Activated CD8-positive, alpha-beta memory T cell treated with anti-CD3 and anti-CD28 coated beads for 48 hours (primary cell): ENCODE data around the gene PTBP2.
"Not testable (repeated sequence)": the region's sequence is repeated elsewhere in the genome, so short reads cannot be mapped to it uniquely, and the experiment has no call there.

Experiments used
- DNase-seq, 3 experiments: peaks; one replicate each; pipeline ENCODE4 v3.0.0-alpha.2; 2020; ENCODE audit warnings: low read depth in 2 of 3, low spot score in 2 of 3

PTBP2 gene

DNA sequence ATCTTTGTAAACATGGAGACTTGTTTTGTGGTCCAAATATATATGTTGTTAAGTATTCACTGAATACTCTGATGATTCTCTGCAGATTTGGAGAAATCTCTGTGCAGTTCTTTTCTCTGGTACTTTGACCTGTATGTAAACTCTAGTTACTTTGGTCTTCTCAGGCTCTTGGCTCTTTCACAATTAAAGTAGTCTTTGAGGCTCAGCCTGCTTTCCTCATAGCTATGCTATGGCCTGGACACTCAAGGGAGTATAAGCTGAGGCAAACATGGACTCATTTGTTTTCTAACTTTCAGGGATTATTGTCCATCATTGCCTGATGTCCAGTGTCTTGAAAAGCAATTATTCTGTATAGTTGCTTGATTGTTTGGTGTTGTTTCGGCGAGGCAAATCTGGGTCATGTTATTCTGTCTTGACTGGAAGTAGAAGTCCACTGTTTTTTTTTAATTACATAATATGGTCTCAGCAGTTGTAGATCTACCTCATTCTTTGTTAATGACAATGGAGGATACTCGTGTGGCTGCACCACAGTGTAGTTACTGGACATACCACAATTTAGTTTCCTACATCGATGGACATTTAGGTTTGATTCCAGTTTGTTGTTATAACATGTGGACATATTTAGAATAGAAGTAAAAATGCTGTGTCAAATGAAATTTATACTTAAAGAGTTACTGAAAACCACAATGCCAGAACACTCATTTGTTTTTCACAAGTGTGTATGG is 9.2 kb downstream of the PTBP2 start:
- DNase-seq = no peak

DNA sequence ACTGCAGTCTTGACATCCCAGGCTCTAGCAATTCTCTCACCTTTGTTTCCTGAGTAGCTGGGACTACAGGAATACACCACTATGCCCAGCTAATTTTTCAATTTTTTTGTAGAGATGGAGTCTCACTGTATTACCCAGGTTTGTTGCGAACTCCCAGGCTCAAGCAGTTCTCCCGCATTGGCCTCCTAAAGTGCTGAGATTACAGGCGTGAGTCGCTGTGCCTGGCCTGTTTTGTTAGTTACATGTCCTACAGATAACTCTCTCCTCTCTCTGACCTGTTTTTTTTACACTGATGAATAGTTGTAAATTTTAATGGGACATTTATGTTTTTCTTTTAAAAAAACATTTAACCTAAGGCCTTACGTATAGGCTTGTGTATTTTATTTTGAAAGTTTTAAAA is 19.8 kb downstream of the PTBP2 start:
- DNase-seq = no peak

DNA sequence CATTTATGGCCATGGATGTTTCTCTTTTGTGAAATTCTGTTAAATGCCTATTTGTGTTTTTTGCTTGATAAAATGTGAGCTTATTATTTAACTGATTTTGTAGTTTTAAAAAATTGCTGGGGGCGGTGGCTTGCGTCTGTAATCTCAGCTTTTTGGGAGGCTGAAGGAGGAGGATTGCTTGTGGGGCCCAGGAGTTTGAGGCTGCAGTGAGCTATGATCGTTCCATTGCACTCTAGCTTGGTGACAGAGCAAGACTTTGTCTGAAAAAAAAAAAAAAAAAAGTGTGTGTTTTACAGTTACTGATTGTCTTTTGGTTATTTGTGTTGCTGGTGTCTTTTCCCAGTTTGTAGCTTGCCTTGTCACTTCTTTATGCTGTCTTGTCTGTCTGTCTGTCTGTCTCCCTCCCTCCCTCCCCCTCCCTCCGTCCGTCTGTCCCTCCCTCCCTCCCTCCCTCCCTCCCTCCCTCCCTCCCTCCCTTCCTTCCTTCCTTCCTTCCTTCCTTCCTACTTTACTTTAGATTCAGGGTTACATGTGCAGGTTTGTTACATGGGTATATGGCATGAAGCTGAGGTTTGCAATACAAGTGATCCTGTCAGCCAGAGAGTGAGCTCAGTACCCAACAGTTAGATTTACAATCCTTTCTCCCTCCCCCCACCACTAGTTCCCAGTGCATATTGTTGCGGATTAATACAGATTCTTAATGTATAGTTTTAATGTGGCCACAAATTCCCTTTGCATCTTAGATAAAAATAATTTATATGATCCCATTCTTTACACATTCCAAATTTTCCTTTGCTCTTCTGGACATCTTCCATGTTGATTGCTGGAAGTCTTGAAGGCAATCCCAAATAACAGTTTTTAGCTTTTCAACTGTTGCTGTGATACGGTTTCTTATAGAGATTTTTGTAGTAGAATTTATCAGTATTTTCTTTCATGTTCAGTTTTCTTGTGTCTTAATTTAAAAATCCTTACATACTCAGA is 25.1 kb downstream of the PTBP2 start:
- DNase-seq = no peak

- DNase-seq = no peak
Observed at GRCh38 chr1:96747565-96747964, 26.0 kb downstream of the PTBP2 start.

- no peak for DNase-seq
Observed at GRCh38 chr1:96748078-96748477, 26.5 kb downstream of the PTBP2 start.

DNA sequence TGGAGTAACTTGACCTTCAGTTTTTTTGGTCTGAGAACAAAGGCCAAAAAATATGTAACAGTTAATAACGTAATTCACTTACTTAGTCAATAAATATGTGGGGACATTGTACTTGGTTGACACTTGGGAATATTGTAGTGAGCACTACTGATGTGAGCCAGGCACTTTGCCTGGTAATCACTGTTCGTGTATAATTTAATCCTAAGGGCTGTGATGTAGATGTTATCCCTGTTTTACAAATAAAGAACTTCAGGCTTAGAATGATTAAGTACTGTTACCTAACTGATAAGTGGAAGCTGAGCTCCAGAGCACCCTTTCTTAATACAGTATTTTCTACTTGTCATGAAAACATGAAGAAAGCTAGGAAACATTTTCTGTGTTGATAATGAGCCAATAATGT is 28.0 kb downstream of the PTBP2 start:
- DNase-seq = no peak

DNA sequence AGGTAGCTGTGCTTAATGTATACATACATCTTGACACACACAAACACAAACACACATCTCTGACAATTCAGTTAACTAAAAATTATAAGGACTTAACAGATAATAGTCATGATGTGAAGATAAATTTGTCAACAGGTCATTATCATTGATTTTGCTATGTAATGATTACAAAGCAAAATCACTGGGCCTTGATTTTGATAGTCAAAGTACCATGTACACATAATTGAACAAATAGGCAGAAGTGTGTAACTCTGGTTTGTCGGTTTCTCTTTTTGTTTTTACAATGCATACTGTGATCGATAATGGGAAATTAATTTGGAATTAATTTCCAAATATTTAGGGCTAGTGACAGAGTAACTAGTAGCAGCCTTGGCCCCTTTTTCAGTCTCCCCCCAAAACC is 30.8 kb downstream of the PTBP2 start:
- DNase-seq = no peak

DNA sequence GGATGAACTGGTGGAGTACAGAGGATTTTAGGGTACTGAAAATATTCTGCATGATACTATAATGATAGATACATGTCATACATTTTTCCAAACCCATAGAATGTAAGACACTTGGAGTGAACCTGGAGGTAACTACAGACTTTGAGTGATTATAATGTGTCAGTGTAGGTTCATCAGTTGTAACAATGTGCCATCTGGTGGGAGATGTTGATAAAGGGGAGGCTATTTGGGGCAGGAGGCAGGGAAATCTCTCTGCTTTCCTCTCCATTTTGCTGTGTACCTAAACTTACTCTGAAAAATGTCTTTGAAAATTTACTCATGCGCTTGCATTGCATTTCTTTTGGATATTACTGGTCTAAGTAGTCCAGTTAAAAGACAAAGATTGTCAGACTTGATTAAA is 35.2 kb downstream of the PTBP2 start:
- no peak for DNase-seq

- not testable (repeated sequence) for DNase-seq
Observed at GRCh38 chr1:96762586-96762985, 41.0 kb downstream of the PTBP2 start.

GRCh38 chr1:96763514-96763913 is 41.9 kb downstream of the PTBP2 start:
- DNase-seq = no peak

DNA sequence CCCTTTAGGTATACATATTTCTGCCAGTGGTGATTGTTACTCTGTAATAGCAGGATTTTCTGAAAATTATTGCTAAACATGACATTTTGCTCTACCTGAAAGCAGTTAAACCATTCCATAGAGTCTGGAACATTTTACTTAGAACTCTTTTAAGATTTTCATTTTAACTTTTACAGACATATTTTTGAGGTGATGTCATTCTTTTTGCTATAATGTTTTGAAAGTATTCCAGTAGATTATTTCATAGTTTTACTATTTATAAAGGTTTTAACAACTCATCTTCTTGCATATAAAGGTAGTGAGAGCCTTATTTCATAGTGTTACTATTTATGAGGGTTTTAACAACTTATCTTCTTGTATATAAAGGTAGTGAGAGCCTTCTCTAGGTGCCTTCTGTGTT is 42.9 kb downstream of the PTBP2 start:
- no peak for DNase-seq

DNA sequence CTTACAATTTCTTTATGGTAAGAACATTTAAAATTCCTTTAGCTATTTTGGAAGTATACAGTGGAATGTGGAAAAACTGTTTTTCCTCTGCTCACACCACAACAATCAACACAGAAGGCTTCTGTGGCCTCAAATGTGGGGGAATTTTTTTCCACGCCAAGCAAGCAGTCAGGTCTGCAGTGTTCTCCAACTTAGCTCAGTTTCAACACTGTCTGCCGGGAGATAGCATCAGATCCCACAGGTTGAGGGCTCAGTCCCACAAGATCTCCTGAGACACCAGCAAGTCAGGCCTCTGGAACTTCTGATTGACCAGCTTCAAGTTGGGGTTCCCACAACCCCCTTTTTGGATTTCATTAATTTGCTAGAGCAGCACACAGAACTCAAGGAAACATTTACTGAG is 50.3 kb downstream of the PTBP2 start:
- no peak for DNase-seq

GRCh38 chr1:96772349-96772748 is 50.8 kb downstream of the PTBP2 start:
- DNase-seq = no peak

DNA sequence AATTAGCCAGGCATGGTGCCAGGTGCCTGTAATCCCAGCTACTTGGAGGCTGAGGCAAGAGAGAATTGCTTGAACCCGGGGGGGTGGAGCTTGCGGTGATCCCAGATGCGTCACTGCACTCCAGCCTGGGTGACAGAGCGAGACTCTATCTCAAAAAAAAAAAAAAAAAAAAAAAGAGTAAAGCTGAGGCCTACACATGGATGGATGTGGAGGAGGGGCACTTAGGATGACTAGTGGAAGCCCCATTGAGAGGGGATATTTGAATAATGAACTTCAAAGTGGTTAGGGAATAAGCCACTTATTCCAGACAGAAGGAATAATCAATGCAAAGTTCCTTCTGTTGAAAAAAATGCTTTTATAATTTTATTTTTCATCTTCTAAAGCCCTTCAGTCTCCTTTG is 51.4 kb downstream of the PTBP2 start:
- DNase-seq = no peak

GRCh38 chr1:96782206-96782605 is 60.6 kb downstream of the PTBP2 start:
- no peak for DNase-seq

DNA sequence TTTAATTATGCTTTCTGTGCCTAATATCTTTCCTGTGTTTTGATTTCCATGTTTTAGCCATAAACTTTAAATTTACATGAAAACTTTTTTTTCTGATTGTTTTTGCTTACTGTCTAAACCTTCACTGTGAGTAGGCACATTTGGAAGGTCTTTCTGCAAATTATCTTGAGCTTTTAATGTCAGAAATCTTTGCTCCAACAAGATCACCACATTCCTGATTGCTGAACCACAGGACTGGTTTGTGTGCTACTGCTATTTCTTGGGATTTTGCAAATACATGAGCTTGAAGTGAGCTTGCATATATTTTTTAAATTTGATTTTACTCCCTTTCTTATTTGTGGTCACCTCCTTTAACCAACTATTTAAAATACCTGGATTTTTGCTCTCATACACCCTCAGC is 61.3 kb downstream of the PTBP2 start:
- no peak for DNase-seq

GRCh38 chr1:96790599-96790998 is 69.0 kb downstream of the PTBP2 start:
- DNase-seq = no peak

DNA sequence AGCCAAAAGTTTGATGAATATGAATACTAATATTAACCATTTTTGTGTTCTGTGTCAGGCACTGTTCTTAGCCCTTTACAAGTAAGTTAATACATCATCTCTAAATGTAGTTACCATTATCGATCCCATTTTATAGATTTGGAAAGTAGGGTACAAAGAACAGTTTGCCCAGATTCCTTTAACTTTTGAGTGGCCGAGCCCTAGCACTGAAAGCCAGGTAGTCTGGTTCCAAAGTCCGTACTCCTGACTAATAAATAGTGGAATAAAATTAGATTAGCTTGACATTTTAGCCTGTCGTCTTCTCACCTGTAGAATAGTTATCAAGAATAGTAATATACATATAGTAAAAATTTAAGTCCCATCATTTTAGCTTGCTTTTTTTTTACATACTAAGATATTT is 70.6 kb downstream of the PTBP2 start:
- DNase-seq = no peak

- not testable (repeated sequence) for DNase-seq
Observed at GRCh38 chr1:96801696-96802095, 80.1 kb downstream of the PTBP2 start.

GRCh38 chr1:96804648-96805047 is 83.1 kb downstream of the PTBP2 start:
- no peak for DNase-seq

DNA sequence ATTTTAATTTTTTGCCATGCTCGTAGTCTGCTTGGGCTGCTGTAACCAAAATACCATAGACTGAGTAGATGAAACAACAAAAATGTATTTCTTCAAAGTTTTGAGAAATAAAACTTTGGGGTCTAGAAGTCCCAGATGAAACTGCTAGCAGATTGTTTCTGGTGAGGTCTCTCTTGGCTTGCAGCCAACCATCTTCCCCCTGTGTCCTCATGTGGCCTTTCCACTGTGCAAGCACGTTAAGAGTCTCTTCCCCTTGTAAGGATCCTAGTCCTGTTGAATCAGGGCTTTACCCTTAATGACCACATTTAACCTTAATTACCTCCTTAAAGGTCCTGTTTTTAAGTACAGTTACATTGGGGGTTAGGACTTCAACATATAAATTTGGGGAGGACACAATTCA is 86.6 kb downstream of the PTBP2 start:
- DNase-seq = no peak

DNA sequence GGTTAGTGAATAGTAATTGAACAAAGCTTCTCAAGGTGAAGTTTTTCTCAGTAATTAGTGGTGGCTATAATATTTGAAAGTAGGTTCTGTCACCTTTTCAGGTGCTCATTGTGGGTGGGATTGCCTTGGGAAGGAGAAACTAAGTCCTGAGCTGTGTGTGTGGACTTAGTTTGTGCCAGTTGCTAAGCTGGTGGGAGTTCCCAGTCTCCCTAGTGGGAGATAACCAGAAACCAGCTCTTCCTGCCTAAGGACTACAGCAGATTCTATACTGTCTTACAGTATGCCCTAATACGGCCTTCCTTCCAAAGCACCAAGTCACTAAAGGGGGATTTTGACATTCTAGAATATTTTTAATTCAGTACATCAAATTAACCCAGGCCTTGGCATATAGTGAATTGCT is 94.3 kb downstream of the PTBP2 start:
- no peak for DNase-seq
